ENCODE measurements around the gene FGF12.

Gene FGF12

GRCh38 chr3:192611411-192611810 is 115.9 kb downstream of the FGF12 start:
- TF ChIP-seq, protein P1, sequence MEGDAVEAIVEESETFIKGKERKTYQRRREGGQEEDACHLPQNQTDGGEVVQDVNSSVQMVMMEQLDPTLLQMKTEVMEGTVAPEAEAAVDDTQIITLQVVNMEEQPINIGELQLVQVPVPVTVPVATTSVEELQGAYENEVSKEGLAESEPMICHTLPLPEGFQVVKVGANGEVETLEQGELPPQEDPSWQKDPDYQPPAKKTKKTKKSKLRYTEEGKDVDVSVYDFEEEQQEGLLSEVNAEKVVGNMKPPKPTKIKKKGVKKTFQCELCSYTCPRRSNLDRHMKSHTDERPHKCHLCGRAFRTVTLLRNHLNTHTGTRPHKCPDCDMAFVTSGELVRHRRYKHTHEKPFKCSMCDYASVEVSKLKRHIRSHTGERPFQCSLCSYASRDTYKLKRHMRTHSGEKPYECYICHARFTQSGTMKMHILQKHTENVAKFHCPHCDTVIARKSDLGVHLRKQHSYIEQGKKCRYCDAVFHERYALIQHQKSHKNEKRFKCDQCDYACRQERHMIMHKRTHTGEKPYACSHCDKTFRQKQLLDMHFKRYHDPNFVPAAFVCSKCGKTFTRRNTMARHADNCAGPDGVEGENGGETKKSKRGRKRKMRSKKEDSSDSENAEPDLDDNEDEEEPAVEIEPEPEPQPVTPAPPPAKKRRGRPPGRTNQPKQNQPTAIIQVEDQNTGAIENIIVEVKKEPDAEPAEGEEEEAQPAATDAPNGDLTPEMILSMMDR (IDR thresholded peaks at IDR 0.05; ENCODE audit: extremely low read depth, insufficient read depth, missing control alignments): no peak
- in situ Hi-C loops (cut with MboI; ENCODE audit: low pct_unique_long_range_greater_than_20kb, low sequenced_read_pairs, unreplicated experiment): no loop called here
- DNase-seq (ENCODE audit: low spot score): no peak

DNA sequence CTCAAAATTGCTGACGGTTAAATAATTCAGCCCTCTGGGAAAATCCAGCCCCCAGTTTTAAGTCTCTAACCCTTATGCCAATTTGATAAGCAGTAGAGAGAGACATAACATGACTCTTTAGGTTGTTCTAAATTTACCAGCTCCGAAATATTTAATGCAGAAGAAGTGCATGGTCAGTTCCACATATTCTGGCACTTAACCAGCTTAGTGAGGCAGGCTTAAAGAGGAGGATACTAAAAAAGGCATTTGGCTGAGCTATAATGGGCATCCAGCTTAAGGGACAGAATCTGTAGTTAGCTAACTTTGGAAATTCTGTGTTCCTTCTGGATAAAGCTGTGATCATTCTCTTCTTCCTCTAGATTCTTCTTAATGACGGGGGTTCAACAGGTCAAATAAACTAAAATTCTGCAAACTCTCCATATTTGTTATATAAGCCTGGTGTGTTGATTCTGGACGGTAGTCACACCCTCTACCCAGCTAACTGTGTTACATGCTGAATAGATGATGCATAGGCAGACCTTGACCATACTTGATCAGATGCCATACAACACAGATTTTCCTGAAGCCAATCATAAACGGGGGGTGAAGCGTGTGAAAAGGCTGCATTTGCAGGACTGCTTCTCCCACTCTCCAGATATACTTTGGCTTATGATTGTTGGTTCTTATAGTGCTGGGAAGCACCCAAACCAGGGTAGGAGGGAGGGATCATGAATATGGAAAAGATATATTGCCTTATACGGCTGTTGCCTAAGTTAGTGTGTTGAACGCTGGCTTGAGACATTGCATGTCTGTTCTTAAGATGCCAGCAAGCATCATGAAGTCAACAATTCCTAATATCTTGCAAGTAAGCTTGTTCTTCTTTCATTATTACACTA is 118.4 kb downstream of the FGF12 start:
- in situ Hi-C loops (cut with MboI; ENCODE audit: low pct_unique_long_range_greater_than_20kb, low sequenced_read_pairs, unreplicated experiment): no loop called here
- TF ChIP-seq, protein P1 (IDR thresholded peaks at IDR 0.05; ENCODE audit: extremely low read depth, insufficient read depth, missing control alignments): no peak
- no peak for DNase-seq (ENCODE audit: low spot score)

GRCh38 chr3:192607798-192608197 is 119.5 kb downstream of the FGF12 start:
- no peak for DNase-seq (ENCODE audit: low spot score)
- in situ Hi-C loops (cut with MboI; ENCODE audit: low pct_unique_long_range_greater_than_20kb, low sequenced_read_pairs, unreplicated experiment): no loop called here
- TF ChIP-seq, protein P1 (IDR thresholded peaks at IDR 0.05; ENCODE audit: extremely low read depth, insufficient read depth, missing control alignments): no peak

DNA sequence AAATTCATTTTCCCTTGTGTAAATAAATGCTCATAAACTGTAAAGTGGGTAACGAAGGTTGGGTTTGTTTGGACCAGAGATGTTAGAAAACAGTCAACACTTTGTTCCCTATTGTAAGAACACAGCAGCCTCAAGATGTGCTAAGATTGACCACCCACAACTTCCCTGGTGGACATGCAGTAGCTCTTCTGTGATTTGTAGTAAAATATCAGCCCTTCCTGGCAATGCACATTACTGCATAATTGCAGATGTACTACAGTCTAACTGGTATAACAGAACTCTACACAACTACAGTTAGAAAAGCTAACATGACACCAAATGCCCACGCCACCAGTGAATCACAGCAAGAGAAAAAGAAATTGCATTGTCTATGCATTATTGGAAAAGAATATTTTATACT is 129.4 kb downstream of the FGF12 start:
- TF ChIP-seq, protein P1 (IDR thresholded peaks at IDR 0.05; ENCODE audit: extremely low read depth, insufficient read depth, missing control alignments): no peak
- DNase-seq (ENCODE audit: low spot score): no peak
- in situ Hi-C loops (cut with MboI; ENCODE audit: low pct_unique_long_range_greater_than_20kb, low sequenced_read_pairs, unreplicated experiment): no loop called here

GRCh38 chr3:192597506-192597905 is 129.8 kb downstream of the FGF12 start:
- in situ Hi-C loops (cut with MboI; ENCODE audit: low pct_unique_long_range_greater_than_20kb, low sequenced_read_pairs, unreplicated experiment): no loop called here
- TF ChIP-seq, protein P1 (IDR thresholded peaks at IDR 0.05; ENCODE audit: extremely low read depth, insufficient read depth, missing control alignments): no peak
- no peak for DNase-seq (ENCODE audit: low spot score)

GRCh38 chr3:192578729-192579128 is 148.6 kb downstream of the FGF12 start:
- in situ Hi-C loops (cut with MboI; ENCODE audit: low pct_unique_long_range_greater_than_20kb, low sequenced_read_pairs, unreplicated experiment): no loop called here
- TF ChIP-seq, protein P1 (IDR thresholded peaks at IDR 0.05; ENCODE audit: extremely low read depth, insufficient read depth, missing control alignments): no peak
- DNase-seq (ENCODE audit: low spot score): no peak

All from GM13977 (cell line).